Activated CD8-positive, alpha-beta memory T cell treated with anti-CD3 and anti-CD28 coated beads for 1 hour (primary cell): ENCODE measurements around the gene PRKAR2B.
"Not testable (repeated sequence)": the region's sequence is repeated elsewhere in the genome, so short reads cannot be mapped to it uniquely, and the experiment has no call there.

Experiments used
- DNase-seq, 2 donors: peaks; one replicate each; pipeline ENCODE4 v3.0.0-alpha.2; 2020; ENCODE audit warnings: low read depth in 1 of 2; ENCODE audit errors: extremely low read depth in 1 of 2

PRKAR2B gene

DNA sequence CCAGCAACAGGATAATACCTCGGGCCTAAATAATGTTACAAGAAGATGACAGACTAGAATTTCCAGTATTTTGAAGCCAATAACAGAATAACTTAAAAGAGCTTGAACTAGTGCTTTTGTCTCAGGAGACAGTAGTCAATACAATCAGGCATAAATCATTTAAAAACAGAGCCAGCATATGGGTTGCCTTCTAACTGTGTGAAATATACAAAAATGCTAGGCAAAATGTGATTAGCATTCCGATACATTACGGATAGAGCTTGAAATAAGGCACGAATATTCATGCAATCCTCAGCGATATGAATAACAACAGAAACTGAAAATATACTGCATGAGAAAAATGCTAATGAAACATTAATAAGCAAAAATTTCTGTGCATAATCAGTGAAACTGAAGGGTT, 18.3 kb upstream of the PRKAR2B start:
- DNase-seq = no peak

DNA sequence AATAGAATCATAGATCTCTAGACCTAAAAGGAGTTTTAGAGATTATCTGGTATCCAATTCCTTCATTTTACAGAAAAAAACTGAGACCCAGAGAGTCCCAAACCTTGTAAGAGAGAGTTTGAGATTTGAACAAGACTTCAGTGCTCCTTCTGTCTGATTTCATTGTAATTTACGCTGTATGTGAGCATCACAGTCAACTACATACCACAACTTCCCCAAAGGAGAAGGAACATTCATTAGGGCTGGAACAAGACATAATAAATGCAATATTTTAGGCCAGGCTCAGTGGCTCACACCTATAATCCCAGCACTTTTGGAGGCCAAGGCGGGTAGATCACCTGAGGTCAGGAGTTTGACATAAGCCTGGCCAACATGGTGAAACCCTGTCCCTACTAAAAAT, 17.3 kb upstream of the PRKAR2B start:
- DNase-seq = no peak

DNA sequence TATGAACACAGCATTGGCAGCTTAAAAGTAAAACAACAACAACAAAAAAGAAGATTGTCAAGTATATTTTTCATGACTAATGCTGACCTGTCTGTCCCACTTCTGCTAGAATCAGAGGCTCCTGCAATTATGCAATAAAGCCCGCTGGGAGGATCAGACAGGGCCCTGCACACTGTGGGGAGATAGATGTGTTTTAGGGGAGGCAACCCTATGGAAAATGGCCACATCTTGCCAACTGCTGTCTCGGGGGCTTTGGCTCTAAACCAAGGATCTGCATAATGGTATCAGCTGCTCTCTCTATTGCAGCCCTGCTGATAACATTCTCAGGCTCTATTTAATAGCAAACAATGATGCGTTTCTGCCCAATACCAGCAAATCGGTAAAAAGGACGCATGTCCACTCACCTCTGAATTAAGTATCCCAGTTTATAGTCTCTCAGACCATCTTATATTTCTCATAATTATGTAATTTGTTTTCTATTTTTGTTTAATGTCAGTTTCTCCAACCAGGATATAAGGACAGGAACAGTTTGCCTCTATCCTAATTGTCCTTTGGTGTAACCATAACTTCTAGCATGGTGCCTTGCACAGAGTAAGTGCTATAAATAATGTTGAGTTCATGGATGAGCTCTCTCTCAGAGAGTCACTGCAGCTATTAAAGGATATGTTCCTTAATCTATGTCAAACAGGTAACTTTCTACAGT, 15.3 kb upstream of the PRKAR2B start:
- DNase-seq = no peak

DNA sequence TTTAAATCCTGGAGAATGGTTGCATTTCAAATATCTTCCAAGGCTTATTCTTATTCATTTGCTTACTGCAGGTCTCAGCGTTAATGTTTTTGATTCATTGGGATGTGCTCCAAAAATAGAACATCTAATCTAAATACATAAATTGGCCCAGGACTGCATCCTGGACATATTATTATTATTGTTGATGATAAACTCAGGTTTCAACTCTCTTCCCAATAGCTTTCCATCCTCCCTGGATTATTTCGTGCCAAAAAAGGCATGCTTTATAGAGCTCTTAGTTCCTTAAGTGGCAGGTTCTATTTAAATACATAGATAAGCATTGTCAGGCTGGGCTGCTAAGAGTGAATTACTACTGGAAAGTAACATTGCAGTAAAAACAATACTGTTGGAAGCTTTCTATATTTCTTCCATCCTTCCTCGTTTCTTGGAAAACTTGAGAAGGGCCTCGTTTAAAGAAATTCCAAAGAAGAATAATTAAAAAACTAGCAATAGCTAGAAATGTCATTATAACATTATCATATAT, 14.7 kb upstream of the PRKAR2B start:
- DNase-seq = no peak

DNA sequence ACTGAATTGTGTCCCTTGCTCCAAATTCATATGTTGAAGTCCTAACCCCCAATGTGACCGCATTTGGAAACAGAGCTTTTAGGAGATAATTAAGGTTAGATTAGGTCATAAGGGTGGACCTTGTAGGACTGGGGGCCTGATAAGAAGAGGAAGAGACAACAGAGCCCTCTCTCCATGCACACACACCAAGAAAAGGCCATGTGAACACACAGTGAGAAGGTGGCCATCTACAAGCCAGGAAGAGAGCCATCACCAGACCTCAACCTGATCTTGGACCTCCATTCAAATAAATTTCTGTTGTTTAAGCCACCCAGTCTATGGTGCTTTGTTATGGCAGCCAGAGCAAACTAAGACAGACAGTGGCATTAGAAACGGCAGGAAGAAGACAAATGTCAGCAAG, 12.5 kb upstream of the PRKAR2B start:
- DNase-seq = no peak

DNA sequence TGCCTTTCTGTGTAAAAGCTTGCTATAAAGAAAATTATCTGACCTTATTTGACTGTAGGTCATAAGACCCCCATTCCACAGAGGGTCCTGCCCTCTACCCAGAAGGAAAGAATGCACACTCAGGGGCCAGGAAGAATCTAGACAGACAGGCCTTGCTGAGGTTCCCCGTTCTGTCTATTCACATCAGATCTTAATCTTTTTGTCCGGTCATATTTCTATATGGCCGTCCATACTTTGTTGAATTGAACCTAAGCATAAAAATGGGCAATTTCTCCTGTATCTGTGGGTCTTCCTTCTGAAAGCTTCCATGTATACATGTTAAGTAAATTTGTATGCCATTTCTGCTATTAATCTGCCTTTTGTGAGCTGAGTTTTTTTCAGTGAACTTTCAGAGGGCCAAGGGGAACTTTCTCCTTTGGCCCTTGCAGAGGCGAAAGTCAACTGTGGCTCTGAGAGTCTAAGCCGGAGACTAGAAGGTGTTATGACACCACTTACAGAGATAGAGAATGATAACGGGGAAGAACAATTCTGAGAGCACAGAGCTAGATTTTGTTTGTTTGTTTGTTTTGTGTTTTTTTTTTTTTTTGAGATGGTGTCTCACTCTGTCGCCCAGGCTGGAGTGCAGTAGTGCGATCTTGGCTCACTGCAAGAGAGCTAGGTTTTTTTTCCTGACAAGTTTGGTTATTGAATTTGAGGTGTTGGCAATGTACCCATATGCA, 11.6 kb upstream of the PRKAR2B start:
- no peak for DNase-seq

DNA sequence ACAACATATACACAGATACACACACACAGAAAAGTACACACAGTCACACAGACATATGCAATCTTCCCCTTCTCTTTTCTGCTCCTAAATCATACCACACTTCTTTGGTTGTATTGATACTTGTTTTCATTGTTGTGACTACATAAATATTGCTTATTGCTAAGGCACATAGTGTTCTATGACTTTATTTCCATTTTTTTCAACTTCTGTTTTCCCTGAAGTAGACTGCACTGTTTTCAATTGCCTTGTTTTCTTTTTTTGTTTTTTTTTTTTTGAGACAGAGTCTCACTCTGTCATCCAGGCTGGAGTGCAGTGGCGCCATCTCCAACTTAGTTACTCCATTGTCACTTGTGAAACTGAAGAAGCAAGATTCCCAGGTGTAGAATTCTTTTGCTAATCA, 10.0 kb upstream of the PRKAR2B start:
- no peak for DNase-seq

DNA sequence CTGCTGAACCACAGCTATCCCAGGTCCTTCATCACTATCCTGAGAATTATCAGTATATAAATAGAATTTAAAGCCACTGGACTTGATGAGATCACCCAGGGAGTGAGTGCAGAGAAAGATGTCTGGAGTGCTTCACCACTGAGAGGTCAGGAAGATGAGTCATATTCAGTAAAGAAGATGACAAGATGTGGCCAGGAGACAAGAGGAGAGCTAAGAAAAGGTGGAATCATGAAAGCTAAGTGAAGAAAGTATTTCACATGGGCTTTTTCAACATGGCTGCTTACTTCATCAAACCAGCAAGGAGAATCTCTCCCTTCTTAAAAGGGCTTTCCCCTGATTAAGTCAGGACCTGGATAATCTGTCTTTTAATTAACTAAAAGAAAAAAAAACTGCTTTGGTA, 9.1 kb upstream of the PRKAR2B start:
- no peak for DNase-seq

DNA sequence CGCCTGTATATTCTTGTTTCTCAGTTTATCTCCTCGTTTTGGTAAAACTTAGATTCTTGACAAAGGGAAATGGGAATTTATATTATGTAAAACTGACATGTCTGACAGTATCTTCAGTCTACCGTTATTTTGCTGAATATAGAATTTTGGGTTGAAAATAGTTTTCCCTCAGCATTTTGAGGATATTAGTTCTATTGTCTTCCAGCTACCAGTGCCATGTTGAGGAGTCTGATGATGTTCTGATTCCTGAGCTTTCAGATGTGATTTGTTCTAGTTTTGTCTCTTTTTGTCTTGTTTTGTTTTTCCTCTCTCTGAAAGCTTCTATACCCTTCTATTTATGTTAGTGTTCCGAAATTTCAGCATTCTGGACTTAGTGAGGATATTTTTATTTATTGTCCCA, 8.0 kb upstream of the PRKAR2B start:
- DNase-seq = no peak

DNA sequence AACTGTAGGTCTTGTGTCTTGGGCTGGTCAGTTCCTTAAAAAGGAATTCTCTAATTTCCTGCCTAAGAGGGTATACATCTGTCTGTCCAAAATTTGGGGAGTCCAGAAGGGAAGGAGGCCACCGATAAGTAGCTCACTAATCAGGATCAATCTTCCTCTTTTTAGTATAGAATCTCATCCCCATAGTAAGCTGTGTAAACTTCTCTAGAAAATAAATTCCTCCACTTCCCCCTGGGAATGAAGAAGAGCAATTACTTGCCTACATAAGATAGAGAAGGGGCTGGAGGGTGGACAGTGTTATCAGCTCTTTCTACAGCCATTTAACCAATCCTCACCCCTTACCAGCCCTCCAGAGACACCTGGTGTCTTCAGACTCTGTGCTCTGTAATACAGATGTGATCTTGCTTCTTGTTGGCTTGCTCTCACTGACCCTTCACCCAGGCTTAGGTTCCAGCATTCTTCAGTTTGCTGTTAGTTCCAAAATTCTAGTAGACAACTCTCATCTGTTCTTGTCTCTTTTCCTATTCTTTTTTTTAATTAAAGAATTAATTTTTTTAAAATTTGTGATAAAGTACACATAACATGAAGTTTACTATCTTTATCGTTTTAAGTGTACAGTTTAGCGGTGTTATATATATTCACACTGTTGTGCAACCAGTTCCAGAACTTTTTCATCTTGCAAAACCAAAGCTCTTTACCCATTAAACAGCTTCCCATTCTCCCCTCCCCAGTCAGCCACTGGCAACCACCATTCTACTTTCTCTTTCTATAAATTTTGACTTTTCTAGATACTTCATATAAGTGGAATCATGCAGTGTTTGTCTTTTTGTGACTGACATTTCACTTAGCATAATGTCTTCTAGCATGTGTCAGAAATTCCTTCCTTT, 6.5 kb upstream of the PRKAR2B start:
- no peak for DNase-seq

DNA sequence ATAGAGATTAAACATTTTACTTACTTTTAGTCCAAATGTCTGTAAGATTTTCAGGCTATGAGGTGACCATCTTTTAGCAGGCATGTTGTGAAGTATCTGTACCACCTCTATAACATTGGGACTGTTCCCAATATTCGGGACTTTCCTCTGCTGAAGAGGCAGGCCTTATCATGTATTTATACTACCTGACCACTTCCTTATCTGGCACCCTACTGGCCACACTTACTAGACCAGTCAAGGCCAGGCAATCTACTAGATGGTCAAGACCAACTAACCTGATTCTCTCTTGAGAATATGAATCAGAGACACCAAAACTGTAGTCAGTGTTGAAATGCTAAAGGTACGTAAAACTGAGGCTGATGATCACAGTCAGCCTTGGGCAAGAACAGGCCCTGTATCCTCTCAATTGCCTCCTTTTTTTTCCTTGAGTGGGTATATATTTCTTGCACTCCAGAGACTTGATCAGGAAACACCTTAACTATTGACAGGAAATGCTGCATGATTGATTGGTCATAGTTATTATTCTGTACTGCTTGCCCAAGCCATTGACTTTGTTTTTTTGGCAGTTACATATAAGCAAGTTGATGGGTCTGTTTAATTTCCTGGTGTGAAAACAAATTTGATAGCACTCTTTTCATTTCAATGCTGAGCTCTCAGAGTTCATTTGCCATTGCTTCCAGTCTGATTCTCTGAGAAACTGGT, 5.2 kb upstream of the PRKAR2B start:
- DNase-seq = no peak

DNA sequence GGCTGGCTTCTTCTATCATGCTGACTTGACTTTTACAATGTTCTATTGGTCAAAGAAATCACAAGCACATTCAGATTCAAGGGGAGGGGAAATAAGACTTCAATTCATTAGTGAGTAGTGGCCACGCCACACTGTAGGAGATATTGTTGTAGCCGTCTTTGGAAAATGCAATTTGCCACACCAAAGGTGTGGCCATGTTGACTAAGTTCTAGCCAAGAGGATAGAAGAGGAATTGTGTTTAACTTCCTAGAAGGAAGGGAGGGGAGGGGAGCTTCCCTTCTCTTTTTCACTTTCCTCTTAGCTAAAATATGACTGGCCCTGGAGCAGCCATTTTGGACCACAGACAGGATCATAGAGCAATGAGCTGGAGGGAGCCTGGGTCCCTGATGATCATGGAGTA, 3.4 kb upstream of the PRKAR2B start:
- DNase-seq = no peak

DNA sequence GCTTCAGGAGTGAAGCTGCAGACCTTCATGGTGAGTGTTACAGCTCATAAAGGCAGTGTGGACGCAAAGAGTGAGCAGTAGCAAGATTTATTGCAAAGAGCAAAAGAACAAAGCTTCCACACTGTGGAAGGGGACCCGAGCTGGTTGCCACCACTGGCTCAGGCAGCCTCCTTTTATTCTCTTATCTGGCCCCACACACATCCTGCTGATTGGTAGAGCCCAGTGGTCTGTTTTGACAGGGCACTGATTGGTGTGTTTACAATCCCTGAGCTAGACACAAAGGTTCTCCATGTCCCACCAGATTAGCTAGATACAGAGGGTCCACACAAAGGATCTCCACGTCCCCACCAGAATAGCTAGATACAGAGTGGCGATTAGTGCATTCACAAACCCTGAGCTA, 2.7 kb upstream of the PRKAR2B start:
- not testable (repeated sequence) for DNase-seq

DNA sequence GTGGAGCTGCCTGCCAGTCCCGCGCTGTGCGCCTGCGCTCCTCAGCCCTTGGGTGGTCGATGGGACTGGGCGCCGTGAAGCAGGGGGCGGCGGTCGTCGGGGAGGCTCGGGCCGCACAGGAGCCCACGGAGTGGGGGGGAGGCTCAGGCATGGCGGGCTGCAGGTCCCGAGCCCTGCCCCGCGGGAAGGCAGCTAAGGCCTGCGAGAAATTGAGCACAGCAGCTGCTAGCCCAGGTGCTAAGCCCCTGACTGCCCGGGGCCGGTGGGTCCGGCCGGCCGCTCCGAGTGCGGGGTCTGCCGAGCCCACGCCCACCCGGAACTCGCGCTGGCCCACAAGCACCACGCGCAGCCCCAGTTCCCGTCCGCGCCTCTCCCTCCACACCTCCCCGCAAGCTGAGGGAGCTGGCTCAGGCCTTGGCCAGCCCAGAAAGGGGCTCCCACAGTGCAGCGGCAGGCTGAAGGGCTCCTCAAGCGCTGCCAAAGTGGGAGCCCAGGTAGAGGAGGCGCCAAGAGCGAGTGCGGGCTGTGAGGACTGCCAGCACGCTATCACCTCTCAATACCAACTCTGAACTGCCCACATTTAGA, 2.1 kb upstream of the PRKAR2B start:
- DNase-seq = not testable (repeated sequence)

DNA sequence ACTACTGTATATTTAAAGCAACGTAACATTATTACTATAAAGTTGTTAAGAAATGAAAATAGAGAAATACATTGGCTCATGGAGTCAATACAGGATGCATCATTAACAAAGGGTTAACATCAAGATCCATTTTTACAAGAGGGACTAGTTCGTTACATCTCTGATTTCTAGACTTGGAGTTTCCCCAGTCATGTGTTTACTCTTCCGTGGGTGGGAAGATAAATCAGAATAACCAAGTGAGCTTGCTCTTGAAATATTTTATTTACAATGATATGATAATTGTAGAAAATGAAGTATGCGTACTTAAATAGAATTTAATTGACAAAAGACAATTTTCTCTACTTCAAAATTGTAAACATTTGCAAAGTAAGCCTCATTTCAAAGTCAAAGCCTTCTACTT, 1.0 kb upstream of the PRKAR2B start:
- DNase-seq = no peak

DNA sequence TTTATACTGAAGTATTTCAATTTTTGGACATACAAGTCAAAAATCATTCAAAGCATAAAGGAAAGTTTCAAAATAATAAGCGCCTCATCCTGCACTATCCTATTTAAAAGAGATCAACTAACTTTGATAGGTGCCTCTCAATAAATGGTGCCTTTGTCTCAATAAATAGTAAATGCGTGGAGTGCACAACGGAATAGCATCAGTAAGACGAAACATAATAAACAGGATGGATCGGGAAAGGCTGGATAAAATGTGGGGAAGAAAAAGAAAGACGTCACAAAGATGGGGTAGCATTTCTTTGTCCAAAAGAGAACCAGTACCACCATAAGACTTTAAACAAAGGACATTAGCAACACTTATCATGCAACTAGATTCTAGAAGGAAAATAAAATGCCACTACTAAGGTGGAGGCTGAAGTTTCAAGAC, 571 bp upstream of the PRKAR2B start:
- DNase-seq = no peak

DNA sequence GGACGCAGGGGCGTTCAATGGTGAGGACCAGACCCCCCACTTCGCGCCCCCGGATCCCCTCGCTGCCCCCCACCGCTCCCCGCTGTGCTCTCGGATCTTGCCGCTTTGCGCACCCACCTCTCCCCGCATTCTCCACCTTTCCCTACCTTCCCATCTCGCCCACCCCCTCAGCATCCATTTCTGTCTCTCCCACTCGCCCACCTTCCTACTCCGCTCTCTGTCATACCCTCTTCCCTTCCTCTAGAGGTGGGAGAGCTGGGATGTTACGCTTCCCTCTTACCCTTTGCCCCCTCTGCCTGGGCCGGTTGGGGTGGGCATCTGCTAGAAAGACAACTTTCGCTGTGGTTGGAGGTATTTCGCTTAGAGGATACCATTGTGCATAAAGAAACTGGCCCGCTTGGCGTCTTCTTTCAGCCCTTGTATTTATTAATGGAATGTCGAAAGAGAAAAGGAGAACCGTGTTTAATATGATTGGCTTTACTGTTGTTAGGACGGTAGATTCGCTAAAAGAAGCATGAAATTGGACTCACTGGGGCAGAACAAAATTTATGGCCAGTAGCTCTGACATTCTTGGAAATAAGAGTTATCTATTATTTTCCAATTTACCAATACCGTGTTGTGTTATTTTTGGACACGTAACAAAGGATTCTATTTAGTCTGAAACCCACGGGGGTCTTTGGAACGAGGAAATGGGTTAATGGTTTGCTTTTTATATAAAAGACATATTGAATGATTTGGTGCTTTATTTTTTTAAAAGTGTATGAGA, 873 bp downstream of the PRKAR2B start:
- DNase-seq = no peak

DNA sequence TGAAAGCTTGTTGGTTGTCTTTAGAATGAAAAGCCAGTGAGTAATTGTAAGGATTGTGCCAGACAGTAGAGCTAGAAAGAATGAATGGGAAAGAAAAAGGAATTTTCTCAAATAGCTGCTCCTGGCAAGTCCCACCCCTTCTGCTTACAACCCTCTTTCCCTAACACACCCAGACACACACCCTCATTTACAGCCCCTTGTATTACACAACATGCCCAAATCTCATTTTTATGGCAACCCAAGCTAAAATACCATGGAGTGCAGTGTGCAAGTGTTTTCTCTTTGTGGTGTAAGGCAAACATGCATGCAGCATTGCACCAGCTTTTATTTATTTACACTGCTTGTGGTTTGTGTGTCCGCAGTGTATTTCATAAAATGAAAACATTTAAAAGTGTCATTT, 1.5 kb downstream of the PRKAR2B start:
- no peak for DNase-seq

DNA sequence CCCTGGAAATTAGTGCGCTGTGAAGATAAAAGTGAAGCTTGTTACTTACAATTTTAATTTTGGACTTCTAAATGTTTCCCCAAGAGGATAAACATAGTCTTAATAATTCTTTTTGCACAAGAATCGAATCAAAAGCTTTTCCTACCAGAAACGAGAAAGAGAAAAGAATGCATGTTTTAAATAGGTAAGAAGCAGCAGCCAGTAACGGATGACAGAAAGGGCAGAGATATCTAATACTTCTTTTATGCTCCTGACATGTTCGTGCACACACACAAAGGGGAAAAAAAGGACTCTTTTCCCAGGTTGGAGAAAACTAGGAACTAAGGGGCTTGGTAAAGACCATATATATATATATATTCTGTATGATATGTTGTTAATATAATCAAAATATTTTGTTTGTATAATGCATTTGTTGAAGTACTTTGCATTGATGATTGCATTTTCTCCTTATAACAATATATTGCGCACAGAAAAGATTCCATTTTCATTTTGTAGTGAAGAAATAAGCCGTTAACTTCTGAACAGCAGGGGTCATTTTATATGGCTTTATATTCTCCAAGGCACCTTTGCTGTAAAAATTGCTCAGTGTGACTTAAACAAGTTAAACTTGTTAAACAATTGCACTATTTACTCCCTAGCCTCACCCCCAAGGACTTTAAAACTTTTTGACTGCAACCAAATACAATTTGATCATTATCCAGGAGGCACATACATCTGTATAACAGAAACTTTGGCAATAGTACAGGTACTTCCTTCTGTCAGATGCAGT, 2.2 kb downstream of the PRKAR2B start:
- no peak for DNase-seq
